Epithelial cell of proximal tubule (primary cell): Measurements from ENCODE around the gene SHC1. TPM values are rescaled to one million over a fixed set of nuclear protein-coding genes. Genes with fewer than 3 reads are reported as not detected.

ENCODE experiments used
- DNase-seq: peaks from one replicate; pipeline ENCODE4 v3.0.0-alpha.2; 2011; ENCODE audit warnings: low read depth
- H3K4me3 ChIP-seq: 2 replicates; pipeline ENCODE4 v1.5.1; 2011; ENCODE audit warnings: low read depth, mild to moderate bottlenecking, low read length
- CTCF ChIP-seq: conservative IDR thresholded peaks from 2 replicates; pipeline ENCODE4 v1.5.1; 2012; ENCODE audit warnings: low read depth, mild to moderate bottlenecking, low read length
- total RNA-seq: library from RNA; depleted of rRNA; stranded (reverse); fragments of >200 nt; gene quantifications from 2 replicates; pipeline ENCODE4 v1.2.3, GENCODE V29; 2015

The SHC1 gene
- total RNA-seq, 1 donor from 2014 or later: 155 TPM

GRCh38 chr1:155011004-155011416 is 40.5 kb upstream of the SHC1 start:
- H3K4me3 ChIP-seq: no peak overlapping the region
- DNase-seq: no peak
- no peak for TF ChIP-seq CTCF

GRCh38 chr1:155010211-155010918 is 39.8 kb upstream of the SHC1 start:
- H3K4me3 ChIP-seq: no peak overlapping the region
- no peak for DNase-seq
- no peak for TF ChIP-seq CTCF

GRCh38 chr1:155009742-155010141 is 39.2 kb upstream of the SHC1 start:
- TF ChIP-seq CTCF: no peak
- no peak for DNase-seq
- H3K4me3 ChIP-seq: no peak overlapping the region

- DNase-seq: no peak
- TF ChIP-seq CTCF: no peak
- H3K4me3 ChIP-seq: no peak overlapping the region
These were observed 38.7 kb upstream of the SHC1 start for GRCh38 chr1:155009221-155009711.

- H3K4me3 ChIP-seq: no peak overlapping the region
- DNase-seq: no peak
- TF ChIP-seq CTCF: no peak
These were observed 37.7 kb upstream of the SHC1 start for GRCh38 chr1:155008015-155008941.

GRCh38 chr1:155007251-155007828 is 36.8 kb upstream of the SHC1 start:
- H3K4me3 ChIP-seq: no peak overlapping the region
- TF ChIP-seq CTCF: no peak
- no peak for DNase-seq
